A549 (cell line): Measurements from ENCODE around the gene MSANTD3. TPM values are rescaled to one million over a fixed set of nuclear protein-coding genes. Genes with fewer than 3 reads are reported as not detected.

Source experiments
- ATAC-seq, 2 experiments: fragments of 200-7000 bp in 1 of 2; fragments of >200 bp in 1 of 2; cut with Nextera tagmentation in 1 of 2; cut with Tn5 transposase in 1 of 2; 3 replicates each; pipeline versions ENCODE4 v1.8.0 to v1.9.1; 2018 to 2020; ENCODE audit warnings: mild to moderate bottlenecking in 1 of 2, moderate library complexity in 1 of 2
- CTCF ChIA-PET: fragments of 300-600 bp; sonication (Branson Sonifier 250); formaldehyde crosslinking; extraction: SDS; loops from one replicate; lab custom pipeline; 2021; ENCODE audit warnings: antibody characterized with exemption, inconsistent platforms; lab: Yijun Ruan, JAX
- POLR2A ChIA-PET: fragments of 350-600 bp; formaldehyde crosslinking; extraction: SDS; loops from one replicate; lab custom pipeline; 2021; ENCODE audit warnings: antibody characterized with exemption, inconsistent platforms; lab: Yijun Ruan, JAX
- DNase-seq, 2 experiments: peaks; one replicate each; pipeline versions ENCODE4 v3.0.0 to v3.0.0-alpha.2; 2011 to 2016; ENCODE audit warnings: low read depth in 1 of 2, low spot score in 1 of 2
- FAIRE-seq: peaks from 2 replicates; lab custom pipeline; 2011; peaks lifted over from hg19 to GRCh38; lab: Jason Lieb, UNC
- H3K27ac ChIP-seq, 2 experiments: fragments of >200 bp; sonication (Bioruptor Twin); formaldehyde crosslinking; 3 replicates each; pipeline ENCODE4 v1.5.1; 2016 to 2017
- H3K4me1 ChIP-seq: fragments of >200 bp; sonication (Bioruptor Twin); formaldehyde crosslinking; 3 replicates; pipeline ENCODE4 v1.6.1; 2016
- H3K4me2 ChIP-seq: fragments of >200 bp; sonication (Bioruptor Twin); formaldehyde crosslinking; 3 replicates; pipeline ENCODE4 v1.6.1; 2016
- H3K4me3 ChIP-seq: fragments of >200 bp; sonication (Bioruptor Twin); formaldehyde crosslinking; 3 replicates; pipeline ENCODE4 v1.5.1; 2016
- H3K9me3 ChIP-seq: fragments of >200 bp; sonication (Bioruptor Twin); formaldehyde crosslinking; 3 replicates; pipeline ENCODE4 v1.6.1; 2016
- ATOH8 ChIP-seq: fragments of 250-450 bp; sonication (Bioruptor Pico); IDR thresholded peaks from 2 replicates; pipeline ENCODE4 v1.5.0; 2020; ENCODE audit warnings: low read depth, mild to moderate bottlenecking, moderate library complexity
- CBX2 ChIP-seq: fragments of 200-600 bp; sonication (generic); IDR thresholded peaks from 2 replicates; pipeline ENCODE4 v1.6.1; 2016; ENCODE audit warnings: low read depth, mild to moderate bottlenecking, borderline replicate concordance
- CBX8 ChIP-seq: fragments of 200-600 bp; sonication (generic); IDR thresholded peaks from 2 replicates; pipeline ENCODE4 v1.6.1; 2016
- CEBPB ChIP-seq, 2 experiments: fragments of >200 bp in 1 of 2; sonication (Bioruptor Twin) in 1 of 2; formaldehyde crosslinking in 1 of 2; IDR thresholded peaks; 2 replicates each; pipeline ENCODE4 v1.6.1; 2012 to 2016
- EHF ChIP-seq: fragments of 250-450 bp; sonication (Bioruptor Pico); IDR thresholded peaks from 2 replicates; pipeline ENCODE4 v1.5.0; 2020; ENCODE audit warnings: mild to moderate bottlenecking
- EHMT2 ChIP-seq: fragments of 200-600 bp; sonication (generic); IDR thresholded peaks from 2 replicates; pipeline ENCODE4 v1.6.1; 2016; ENCODE audit warnings: antibody characterized with exemption, low read depth, mild to moderate bottlenecking, moderate library complexity
- ELK1 ChIP-seq: fragments of 150-350 bp; IDR thresholded peaks from 2 replicates; pipeline ENCODE4 v1.6.1; 2014; ENCODE audit warnings: low read depth, mild to moderate bottlenecking, low read length
- ESRRA ChIP-seq: fragments of 150-350 bp; IDR thresholded peaks from 2 replicates; pipeline ENCODE4 v1.6.1; 2014; ENCODE audit warnings: mild to moderate bottlenecking, low read length, borderline replicate concordance
- GATA3 ChIP-seq: IDR thresholded peaks from 2 replicates; pipeline ENCODE4 v1.6.1; 2012; ENCODE audit warnings: borderline replicate concordance
- HOXA7 ChIP-seq: fragments of 250-450 bp; sonication (Bioruptor Pico); IDR thresholded peaks from 2 replicates; pipeline ENCODE4 v1.5.0; 2020; ENCODE audit warnings: mild to moderate bottlenecking, moderate library complexity
- HOXB5 ChIP-seq: fragments of 250-450 bp; sonication (Bioruptor Pico); IDR thresholded peaks from 2 replicates; pipeline ENCODE4 v1.5.0; 2020; ENCODE audit warnings: mild to moderate bottlenecking, moderate library complexity
- JUNB ChIP-seq: fragments of >200 bp; sonication (Bioruptor Twin); formaldehyde crosslinking; IDR thresholded peaks from 2 replicates; pipeline ENCODE4 v1.6.1; 2016
- MAFK ChIP-seq: fragments of 450-650 bp; IDR thresholded peaks from 2 replicates; pipeline ENCODE4 v1.6.1; 2014; ENCODE audit not compliant: partially characterized antibody
- PBX3 ChIP-seq: IDR thresholded peaks from 2 replicates; pipeline ENCODE4 v1.6.1; 2012
- RAD21 ChIP-seq, 2 experiments: fragments of >200 bp in 1 of 2; sonication (Bioruptor Twin) in 1 of 2; formaldehyde crosslinking in 1 of 2; IDR thresholded peaks in 1 of 2; conservative IDR thresholded peaks in 1 of 2; 2 replicates in 1 of 2; 3 replicates in 1 of 2; pipeline ENCODE4 v1.6.1; 2012 to 2018; ENCODE audit warnings: inconsistent platforms in 1 of 2
- RARB ChIP-seq: fragments of 250-450 bp; sonication (Bioruptor Pico); IDR thresholded peaks from 2 replicates; pipeline ENCODE4 v1.8.0; 2021; ENCODE audit warnings: mild to moderate bottlenecking, moderate library complexity
- RCOR1 ChIP-seq: fragments of 150-350 bp; IDR thresholded peaks from 2 replicates; pipeline ENCODE4 v1.6.1; 2014; ENCODE audit warnings: antibody characterized with exemption, low read length, low read depth
- REST ChIP-seq: fragments of 200-600 bp; sonication (generic); IDR thresholded peaks from 2 replicates; pipeline ENCODE4 v1.6.1; 2016; ENCODE audit warnings: antibody characterized with exemption, mild to moderate bottlenecking, moderate library complexity
- RFX5 ChIP-seq: fragments of 450-650 bp; IDR thresholded peaks from 2 replicates; pipeline ENCODE4 v1.7.1; 2014; ENCODE audit warnings: antibody characterized with exemption, mild to moderate bottlenecking, moderate library complexity
- RNF2 ChIP-seq: fragments of 200-600 bp; sonication (generic); IDR thresholded peaks from 2 replicates; pipeline ENCODE4 v1.6.1; 2016; ENCODE audit warnings: low read depth, mild to moderate bottlenecking, antibody characterized with exemption, moderate library complexity, borderline replicate concordance
- SMC3 ChIP-seq: fragments of >200 bp; sonication (Bioruptor Twin); formaldehyde crosslinking; IDR thresholded peaks from 3 replicates; pipeline ENCODE4 v1.6.1; 2018; ENCODE audit warnings: inconsistent platforms
- USF2 ChIP-seq: fragments of 450-650 bp; IDR thresholded peaks from 2 replicates; pipeline ENCODE4 v1.6.1; 2014; ENCODE audit warnings: antibody characterized with exemption
- ZNF302 ChIP-seq: fragments of 250-450 bp; sonication (Bioruptor Pico); IDR thresholded peaks from 2 replicates; pipeline ENCODE4 v1.9.0; 2021; ENCODE audit warnings: inconsistent platforms, mild to moderate bottlenecking, moderate library complexity
- WGBS: methylation state at CpG from one replicate; pipeline ENCODE4 v1.1.6; 2017; ENCODE audit errors: missing lambda C conversion rate; 5-methylcytosine and 5-hydroxymethylcytosine counted together
- polyA plus RNA-seq, 4 experiments: library from polyadenylated mRNA; depleted of rRNA in 3 of 4; stranded (reverse); fragments of >200 nt; fragmentation: RNase III in 1 of 4; extraction: RNeasy Plus Mini Kit Qiagen cat#74134 plus additional on column Dnase treatment in 1 of 4; gene quantifications; 2 replicates in 3 of 4; 3 replicates in 1 of 4; pipeline ENCODE4 v1.2.3, GENCODE V29; 2011 to 2017

MSANTD3 gene
- polyA plus RNA-seq, 2 of the 4 experiments (the other 2 are of a cell fraction): 43.5 to 66.7 TPM

GRCh38 chr9:100485196-100485595 lies 58.3 kb downstream of the MSANTD3 start:
- no peak for DNase-seq
- TF ChIP-seq EHF (CRISPR knock-in tag): no peak
- no peak for TF ChIP-seq HOXA7 (CRISPR knock-in tag)
- no peak for TF ChIP-seq REST
- no peak for TF ChIP-seq CBX2
- TF ChIP-seq GATA3: no peak
- TF ChIP-seq SMC3: no peak
- no peak for TF ChIP-seq RNF2
- no peak for TF ChIP-seq ZNF302 (CRISPR knock-in tag)
- TF ChIP-seq CEBPB (IDR thresholded peaks at IDR 0.05): no peak
- no peak for TF ChIP-seq ATOH8 (CRISPR knock-in tag)
- no peak for TF ChIP-seq JUNB
- no peak for TF ChIP-seq ESRRA
- no peak for TF ChIP-seq ELK1
- TF ChIP-seq RCOR1: no peak
- TF ChIP-seq EHMT2: no peak
- TF ChIP-seq RFX5: no peak
- no peak for TF ChIP-seq PBX3
- no peak for TF ChIP-seq CBX8
- no peak for TF ChIP-seq RARB (CRISPR knock-in tag)
- TF ChIP-seq HOXB5 (CRISPR knock-in tag): no peak
- Histone ChIP-seq H3K27ac (no peak overlapping the region), H3K4me2 (no peak overlapping the region), H3K9me3 (no peaks in the 10 kb centered on the region), H3K4me3 (no peak overlapping the region), H3K4me1 (no peaks in the 10 kb centered on the region)
- FAIRE-seq: no peak
- WGBS: 88% methylated on average over 1 of the region's 1 CpG
- ChIA-PET POLR2A (no interaction called here), CTCF (interaction anchor here (0.6 to 2.1 kb wide), 3 partner anchors 12 to 120 kb away, joined by 3 to 5 read pairs (median 4); no protein-coding TSS in a partner anchor)
- ATAC-seq: no peak

GRCh38 chr9:100486479-100487176 lies 59.7 kb downstream of the MSANTD3 start:
- WGBS: 84% methylated on average over 10 of the region's 10 CpGs
- no peak for FAIRE-seq
- H3K4me1 ChIP-seq: no peaks in the 10 kb centered on the region
- no peak overlapping the region for H3K4me3 ChIP-seq
- POLR2A ChIA-PET: no interaction called here
- no peaks in the 10 kb centered on the region for H3K9me3 ChIP-seq
- no peak overlapping the region for H3K27ac ChIP-seq
- CTCF ChIA-PET: interaction anchor here (0.8 to 2.1 kb wide), 6 partner anchors 9 to 118 kb away, joined by 3 to 5 read pairs (median 3); no protein-coding TSS in a partner anchor
- DNase-seq: no peak
- no peak overlapping the region for H3K4me2 ChIP-seq
- TF ChIP-seq ELK1 (no peak), USF2 (no peak), RAD21 (conservative IDR thresholded peaks at IDR 0.05 in 1 of 2, IDR thresholded peaks at IDR 0.05 in 1 of 2) (peak in 1 of 2 experiments; percentile 22; a peak in 1 of 5 replicates), ESRRA (no peak), MAFK (peak; percentile 74), EHF (CRISPR knock-in tag) (no peak), RARB (CRISPR knock-in tag) (no peak)
- ATAC-seq: peak in 1 of 2 experiments; percentile 41; a peak in 2 of 6 replicates
